Stimulated activated CD8-positive, alpha-beta memory T cell treated with anti-CD3 and anti-CD28 coated beads, Interleukin-7, amount 100 ng/mL, for 1 hour (primary cell): ENCODE results near the gene EEFSEC.
"Not testable (repeated sequence)": the region's sequence is repeated elsewhere in the genome, so short reads cannot be mapped to it uniquely, and the experiment has no call there.

Experiments
- DNase-seq, 2 donors: peaks; one replicate each; pipeline ENCODE4 v3.0.0-alpha.2; 2020; ENCODE audit warnings: low read depth in 2 of 2

EEFSEC gene

DNA sequence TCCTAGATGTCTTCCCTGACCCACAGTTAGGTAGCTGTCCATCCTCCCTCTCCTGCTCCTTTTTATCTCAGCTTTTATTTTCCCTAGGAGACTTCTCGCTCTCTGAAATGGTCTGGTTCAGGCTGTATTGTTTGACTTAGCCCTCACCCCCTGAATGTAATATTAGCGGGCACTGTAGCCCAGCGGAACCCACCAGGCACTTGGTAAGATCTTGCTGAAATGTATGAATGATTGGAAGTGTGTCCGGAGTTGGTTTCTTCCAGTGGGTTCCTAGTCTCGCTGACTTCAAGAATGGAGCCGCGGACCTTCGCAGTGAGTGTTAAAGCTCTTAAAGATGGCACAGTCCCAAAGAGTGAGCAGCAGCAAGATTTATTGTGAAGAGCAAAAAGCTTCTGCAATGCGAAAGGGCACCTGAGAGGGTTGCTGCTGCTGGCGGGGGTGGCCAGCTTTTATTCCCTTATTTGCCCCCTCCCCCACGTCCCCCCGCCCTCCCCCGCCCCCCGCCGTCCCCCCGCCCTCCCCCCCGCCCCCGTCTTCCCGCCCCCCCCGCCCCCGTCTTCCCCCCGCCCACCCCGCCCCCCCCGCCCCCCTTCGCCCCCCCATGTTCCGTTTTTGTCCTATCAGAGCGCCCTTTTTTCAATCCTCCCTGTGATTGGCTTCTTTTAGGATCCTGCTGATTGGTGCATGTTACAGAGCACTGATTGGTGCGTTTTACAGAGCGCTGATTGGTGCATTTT is 694 bp upstream of the EEFSEC start:
- no peak for DNase-seq

DNA sequence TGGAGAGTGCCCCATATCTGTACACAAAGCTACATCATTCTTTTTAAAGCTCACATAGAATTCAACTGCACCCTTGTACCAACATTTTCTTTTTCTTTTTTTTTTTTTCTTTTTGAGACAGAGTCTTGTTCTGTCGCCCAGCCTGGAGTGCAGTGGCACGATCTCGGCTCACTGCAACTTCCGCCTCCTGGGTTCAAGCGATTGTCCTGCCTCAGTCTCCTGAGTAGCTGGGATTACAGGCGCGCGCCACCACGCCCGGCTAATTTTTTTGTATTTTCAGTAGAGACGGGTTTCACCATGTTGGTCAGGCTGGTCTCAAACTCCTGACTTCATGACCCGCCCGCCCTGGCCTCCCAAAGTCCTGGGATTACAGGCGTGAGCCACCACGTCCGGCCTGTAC is 1.1 kb downstream of the EEFSEC start:
- DNase-seq = not testable (repeated sequence)

DNA sequence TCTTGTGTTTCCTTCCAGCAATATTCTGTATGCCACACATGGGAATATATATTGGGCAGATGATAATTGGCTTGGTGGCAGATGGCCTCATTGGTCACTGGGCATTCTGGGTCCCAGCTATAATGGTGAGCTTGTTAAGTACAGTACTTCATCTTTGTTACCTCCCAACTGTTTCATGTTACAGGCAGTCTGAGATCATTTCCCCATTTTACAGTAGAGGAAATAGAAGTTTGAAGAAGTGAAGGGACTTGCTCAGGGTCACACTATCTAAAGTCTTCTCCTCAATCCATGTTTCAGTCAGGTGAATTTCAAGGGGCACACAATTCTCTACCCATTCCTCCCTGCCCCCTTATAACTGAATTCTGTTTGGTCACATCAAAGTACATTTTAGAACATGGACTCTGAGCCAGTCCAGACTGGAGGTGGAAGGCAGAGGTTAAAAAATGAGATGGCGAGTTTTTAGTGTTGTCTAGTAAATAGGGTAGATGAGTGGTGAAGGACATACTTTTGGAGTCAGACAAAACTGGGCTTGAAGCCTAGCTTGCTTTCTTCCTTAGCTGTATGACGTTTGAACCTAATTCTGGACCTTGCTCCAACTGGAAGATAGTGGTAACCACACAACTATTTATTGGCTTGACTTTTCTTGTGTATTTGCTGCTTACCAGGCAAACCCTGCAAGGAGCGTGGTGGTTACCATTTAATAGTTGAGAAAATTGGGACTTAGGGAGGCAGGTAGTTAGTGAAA is 2.5 kb downstream of the EEFSEC start:
- DNase-seq = no peak

DNA sequence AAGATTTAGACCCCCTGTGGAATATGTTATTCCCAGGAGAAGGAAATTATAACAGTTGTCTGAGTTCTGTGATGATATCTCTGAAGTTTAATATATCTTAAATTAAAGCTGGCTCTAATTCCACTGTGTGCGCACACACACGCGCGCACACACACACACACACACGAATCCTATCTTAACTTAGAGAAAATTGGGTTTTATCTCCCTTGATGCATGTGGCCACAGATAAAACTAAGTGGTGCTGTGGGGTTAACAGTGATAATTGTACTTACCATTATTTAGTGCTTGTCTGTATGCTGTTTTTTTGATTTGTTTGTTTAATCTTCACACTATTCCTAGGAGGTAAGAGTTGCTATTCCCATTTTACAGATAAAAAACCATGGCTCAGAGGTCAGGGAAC is 7.4 kb downstream of the EEFSEC start:
- DNase-seq = no peak

DNA sequence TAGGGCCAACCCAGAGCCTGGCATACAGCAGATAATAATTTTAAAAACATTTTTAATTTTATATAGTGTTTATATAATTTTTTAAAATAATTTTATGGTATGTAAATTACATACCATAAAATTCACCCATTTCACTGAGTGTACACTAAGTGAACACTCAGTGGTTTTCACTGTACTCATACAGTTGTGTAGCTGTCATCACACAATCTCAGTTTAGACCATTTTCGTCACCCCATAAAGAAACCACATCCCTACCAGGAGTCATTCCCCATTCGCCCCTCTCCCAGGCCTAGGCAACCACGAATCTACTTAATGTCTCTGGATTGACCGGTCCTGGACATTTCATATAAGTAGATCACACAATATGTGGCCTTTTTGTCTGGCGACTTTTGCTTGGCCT is 10.2 kb downstream of the EEFSEC start:
- DNase-seq = no peak

DNA sequence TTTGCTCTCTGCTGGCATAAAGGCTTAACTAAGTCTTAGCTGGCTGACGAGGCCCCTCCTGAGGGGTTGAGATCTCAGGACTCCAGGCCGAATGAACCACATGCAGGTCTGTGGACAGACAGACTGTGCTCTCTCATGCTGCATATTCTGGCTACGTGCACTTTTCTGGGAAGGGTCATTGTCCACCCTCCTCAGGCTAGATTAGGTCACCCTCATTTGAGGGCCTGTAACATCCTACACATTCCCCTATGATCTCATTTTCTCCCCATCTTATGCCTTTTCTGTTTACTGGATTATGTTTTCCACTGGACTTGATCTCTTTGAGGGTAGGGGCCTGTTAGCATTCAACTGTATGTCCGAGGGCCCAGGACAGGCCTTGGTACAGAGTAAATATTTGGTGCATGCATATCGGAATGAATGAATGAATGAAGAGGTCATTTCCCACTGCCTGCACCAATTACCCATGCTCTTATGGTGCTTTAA is 13.7 kb downstream of the EEFSEC start:
- DNase-seq = no peak

DNA sequence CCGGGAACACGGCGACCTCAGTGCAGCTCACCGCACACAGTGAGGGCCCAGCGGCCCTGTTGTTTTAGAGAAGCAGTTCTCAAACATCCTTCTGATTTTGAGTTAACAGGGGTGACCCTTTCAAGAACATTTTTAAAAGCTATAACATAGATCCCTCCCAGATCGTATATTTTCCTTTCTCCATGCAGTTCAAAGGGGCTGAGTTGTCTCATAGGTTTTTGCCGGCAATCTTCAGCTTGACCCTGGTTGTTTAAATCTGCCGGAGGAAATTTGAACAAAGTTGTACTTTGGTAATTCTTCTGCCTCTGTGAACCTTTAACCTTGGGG is 14.3 kb downstream of the EEFSEC start:
- no peak for DNase-seq

DNA sequence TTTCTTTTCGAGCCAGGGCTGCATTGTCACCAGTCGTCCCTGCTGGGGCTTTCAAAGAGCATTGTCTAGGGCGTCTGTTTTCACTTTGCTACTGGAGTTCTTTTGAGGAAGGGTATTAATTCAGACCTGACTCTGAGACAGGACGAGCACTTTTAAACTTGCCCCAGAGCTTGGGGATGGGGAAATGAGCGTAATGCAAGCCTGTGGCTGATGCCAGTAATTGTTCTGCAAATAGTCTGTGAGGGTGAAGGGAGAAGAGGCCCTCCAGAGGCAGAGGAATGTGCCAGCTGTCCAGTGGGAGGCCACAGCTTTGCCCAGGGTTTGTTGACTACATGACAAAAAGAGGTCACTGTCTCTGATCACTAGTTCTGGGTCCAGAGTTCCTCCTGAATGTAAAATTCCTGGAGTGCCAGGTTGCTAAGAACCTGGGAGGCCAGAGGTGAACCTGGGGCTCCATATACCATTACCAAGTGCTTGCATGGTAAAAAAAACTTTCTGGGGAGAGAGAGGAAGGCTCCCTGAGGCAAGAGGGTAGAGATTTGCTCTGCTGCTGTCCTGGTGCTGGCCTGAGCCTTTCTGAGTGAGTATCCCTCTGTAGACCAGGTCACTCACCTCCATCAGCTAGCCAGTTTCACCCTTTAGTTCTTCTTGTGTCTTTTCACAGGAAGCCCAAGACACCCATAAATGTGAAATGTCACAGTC is 14.8 kb downstream of the EEFSEC start:
- DNase-seq = no peak

DNA sequence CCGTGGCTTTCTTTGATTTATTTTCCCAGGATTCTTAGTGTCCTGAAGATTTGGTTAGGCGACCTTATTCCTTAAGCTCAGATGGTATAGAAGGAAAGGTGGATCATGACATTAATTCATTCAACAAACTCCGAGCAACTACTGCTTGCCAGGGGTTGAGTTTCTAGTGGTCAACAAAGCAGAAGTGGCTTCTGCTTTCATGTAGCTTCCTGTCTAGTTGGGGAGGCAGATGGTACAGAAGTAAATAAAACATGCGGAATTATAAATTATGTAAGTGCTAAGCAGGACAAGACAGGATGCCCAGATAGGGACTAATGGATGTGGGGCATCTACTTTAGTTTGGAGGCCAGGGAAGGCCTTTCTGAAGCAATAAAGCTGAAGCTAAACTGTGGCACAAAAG is 15.6 kb downstream of the EEFSEC start:
- no peak for DNase-seq

DNA sequence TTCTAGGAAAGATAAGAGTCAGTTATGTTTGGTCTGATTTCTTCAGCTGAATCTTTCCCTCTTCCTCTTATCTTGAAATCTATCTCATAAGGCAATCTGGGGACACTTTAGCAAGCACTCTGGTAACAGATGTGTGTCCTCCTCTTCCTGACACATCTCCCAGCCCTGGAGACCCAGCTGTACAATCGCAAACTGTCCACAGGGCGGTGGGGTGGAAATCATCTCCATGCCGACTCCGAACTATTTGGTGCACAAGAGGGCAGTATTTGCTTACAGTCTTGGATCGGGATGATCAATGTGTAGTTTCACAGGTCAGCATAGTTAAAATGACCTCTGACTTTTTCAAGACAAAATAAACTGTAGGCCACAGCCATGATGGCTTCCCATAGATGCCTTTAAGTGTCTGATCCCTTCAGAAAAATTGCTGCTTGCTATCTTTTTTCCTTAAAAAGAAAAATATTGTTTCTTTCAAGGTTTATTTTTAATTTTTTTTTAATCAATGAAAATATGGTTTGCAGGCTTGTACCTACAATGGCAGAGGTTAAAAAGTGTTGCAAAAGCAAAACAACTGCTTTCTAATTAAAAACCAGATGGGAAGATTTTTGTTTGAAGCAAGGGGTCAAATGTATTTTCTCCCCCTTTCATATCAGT is 17.7 kb downstream of the EEFSEC start:
- no peak for DNase-seq

DNA sequence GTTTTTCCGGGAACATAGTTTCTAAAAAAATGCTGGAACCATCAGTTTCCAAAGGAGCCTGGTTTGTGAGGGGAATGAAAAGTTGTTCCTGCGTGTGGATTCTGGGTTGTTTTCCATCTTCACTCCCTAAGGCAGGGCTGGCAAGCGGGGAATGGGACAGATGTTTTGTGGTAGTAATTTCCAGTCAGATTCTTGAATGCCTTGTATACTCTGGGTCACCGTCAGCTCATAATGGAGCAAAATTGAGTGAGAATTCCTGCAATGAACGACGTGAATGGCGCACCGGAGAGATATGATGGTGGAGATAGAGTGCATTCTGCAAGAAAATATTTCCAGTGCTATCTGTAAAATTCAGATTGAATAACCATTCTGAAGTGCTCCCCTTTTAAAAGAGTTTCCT is 19.9 kb downstream of the EEFSEC start:
- DNase-seq = no peak

DNA sequence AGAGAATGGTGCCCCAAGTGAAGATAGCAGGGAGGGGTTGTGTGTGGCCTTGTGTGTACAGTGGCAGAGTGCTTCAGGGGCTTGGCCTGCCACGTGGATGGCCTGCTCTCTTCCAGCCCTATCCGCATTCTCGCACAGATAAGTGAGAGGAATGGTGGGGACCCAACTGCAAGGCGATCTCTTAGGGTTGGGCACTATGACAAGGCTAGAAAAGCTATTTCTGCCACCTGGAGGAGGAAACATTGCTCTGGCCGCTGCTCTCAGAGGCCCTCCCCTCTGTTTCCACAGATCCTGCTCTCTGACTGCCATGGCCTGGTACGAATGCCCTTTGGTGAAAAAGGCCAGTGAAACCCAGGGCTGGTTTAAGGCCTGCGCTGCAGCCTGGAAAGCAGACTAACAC is 20.6 kb downstream of the EEFSEC start:
- DNase-seq = no peak

DNA sequence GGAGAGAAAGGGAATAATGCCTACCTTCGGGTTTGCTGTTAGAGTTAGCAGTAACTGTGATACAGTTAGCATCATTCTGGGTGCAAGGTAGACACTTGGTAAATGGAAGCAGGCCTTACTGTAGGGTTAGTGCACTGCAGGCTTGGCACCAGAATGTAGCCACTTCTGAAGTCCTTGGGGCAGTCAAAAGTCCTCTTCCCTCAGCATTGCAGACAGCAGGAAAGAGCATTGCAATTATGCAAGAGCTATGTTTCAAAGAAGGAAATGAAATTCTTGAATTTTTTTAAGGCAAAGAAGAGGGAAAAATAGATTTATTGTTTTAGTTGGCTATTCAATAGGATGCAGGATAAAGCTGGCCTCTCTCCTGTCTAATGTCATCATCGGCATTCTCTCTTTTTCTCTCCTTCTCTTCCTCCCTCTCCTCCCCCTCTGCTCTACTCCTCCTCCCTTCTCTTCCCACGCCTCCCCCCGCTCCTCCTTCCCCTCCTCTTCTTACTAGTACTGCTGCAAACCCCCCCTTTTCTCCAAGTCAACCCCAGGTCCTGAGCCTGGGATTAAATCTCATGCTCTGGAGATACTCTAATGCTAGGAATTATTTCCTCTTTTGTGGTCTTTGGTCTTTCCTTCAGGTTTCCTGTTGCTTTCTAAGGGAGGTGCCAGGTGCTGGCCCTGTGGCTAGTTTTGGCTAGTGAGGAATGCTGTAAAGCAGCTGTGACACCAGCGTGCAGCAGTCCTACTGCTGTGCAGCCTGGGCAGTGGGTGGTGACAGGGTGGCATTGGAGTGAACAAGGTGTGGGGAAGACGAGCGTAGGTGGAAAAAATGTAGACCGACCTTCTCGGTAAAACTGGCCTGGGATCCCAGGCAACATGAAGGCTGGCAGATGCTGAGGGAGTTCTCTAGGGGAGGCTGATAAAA is 21.7 kb downstream of the EEFSEC start:
- DNase-seq = no peak

DNA sequence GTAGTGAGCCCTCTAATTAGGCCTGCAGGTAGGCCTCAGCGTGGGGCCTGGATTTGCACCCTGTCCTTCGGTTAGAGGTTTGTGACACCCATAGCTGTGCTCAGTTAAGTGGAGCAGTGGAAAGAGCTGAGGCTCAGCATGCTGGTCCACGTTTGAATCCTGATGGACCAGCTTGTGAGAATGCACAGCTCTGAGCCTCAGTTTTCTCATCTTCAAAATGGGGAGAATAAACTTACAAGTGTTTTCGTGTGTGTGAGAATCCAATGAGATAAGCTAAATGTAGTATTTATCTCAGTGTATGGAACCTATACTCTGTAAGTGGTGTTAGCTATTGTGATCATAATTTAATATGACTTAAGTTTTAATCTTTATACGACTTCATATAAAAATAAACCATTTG is 22.5 kb downstream of the EEFSEC start:
- DNase-seq = no peak

DNA sequence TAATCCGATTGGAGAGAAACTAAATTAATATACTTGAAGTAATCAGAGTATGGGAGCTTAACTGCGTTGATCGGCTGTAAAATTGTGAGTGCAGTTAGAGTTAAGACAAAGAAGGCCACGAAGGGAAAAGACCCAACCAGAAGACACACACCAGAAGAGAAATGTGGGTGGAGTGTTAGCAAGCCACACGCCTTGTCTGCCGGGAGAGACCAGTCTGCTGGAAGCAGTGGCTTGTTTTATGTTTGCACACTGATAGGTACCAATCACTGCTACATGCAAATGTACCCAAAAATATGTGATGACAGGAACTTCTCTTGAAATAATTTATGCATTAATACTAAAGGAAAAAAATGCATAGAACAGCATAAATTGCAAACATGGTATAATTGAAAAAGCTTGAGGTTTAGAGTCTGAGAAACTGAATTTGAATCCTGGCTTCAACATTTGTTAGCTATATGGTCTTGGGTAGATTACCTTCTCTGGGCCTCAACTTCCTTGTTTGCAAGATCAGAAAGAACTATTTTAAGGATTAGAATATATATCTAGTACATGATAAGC is 23.1 kb downstream of the EEFSEC start:
- DNase-seq = no peak

DNA sequence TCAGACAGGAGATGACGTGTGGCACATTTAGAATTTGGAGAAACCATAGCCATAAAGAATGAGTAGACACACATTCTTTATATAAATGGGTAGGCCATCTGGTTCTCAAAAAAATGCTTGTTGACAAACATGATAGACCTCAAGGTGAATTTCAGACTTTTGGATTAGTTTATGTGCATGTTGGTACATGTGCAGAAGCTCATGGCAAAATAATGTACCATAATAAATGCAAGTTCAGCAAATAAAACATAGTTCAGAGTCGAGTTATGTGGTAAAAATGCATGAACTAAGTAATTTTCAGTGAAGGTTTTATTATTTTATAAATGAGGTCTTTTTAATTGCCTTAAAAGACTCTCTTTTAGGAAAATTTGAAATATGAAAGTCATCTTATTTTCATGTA is 24.6 kb downstream of the EEFSEC start:
- no peak for DNase-seq

DNA sequence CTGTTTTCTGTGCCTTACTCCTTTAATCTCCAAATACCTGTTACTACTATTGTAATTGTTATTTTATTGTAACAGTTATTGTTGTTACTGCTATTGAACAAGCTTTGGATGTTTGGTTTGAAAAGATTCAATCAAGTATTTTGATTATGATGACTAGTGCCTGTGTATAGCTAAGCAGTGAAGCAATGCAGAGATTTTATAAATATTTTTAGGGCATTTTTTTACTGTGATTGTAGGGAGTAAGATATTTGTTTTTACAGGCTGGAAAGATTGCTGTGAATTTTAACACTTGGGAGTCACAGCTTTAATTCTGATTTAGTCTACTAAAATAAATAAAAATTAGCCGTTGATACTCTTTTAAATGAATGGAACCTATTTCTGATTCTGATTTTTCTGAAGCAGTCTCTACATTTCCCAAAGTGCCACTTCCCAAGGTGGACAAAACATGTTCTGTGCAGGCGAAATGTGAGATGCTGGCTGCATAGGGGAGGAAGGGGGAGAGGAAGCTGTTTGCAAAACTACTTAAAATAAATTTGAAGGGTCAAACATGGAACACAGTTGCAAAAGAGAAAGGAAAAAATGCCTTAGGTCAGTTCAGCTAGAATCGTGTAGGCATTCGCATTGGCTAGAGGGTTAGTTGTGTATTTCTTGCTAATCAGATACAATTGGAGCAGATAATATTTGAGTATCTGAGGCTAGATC is 25.7 kb downstream of the EEFSEC start:
- no peak for DNase-seq

DNA sequence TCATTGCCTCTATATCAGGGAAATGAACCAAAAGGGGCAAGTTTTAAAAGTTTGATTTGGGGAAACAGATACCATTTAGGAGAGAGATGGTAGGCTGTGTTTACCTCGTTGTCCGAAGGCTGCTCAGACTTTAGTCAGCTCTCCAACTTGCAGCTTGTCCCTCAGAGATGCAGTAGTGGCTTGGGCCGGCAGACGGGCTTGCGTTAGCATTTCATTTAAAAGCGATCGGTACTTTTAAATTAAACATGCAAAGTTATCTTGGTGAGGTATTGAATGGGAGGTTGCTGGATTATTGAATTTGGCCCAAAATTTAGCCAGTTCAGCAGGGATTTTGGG is 26.2 kb downstream of the EEFSEC start:
- DNase-seq = no peak

DNA sequence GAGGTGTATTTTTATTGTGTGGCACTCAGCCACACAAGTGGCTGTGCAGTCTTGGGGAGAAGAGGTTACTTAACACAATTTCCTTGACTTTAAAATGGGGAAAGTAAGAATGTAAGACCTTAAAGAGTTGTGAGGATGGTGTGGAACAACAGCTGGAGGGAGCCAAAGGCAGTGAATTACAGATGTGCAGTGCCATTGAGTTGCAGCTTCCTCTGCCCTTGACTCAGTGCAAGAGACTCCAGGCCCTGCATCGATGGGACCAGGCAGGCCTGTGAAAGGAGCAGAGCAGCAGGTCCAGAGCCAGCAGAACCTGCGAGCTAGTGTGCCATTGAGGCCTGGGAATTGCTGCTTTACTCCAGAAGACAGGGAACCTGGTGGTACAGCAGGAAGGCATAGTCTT is 27.2 kb downstream of the EEFSEC start:
- DNase-seq = no peak

DNA sequence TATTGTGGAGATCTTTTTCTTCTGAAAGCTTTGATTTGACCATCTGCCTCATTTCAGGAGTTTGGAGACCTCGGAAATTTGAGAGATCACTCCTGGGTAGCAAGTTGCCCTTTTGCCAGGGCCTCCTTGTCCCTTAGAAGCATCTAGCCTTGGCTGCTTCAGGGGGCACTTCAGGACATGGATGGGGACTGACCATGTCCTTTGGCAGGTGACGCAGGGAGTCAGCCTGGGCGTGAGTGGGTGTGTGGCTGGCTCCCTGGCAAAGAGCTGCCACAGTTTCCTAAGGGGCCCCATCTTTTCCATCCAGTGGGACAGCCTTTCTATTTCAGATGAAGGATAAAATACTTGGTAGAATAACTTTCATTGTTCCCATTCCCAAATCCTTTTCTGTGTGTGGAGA is 27.6 kb downstream of the EEFSEC start:
- DNase-seq = no peak

DNA sequence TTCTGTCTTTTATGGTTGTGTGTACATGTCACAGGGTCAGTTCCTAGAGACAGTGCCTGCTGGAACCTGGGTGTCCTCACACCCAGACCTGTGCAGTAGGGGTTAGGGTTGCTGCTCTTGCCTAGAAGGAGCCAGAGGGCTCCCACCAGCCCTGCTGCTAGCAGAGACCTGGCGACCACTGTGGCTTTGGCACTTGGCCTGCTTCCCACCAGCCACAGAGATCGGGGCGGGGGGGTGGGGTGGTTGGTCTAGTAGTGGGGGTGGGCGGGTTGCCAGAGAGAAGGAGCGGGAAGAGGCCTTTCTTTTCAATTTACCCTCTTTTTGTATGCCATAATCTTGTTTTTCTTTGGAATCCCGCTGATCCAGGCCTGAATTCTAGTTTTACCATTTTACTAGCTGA is 29.4 kb downstream of the EEFSEC start:
- DNase-seq = no peak
